ENCODE results near the gene SPARCL1. TPM values are rescaled to one million over a fixed set of nuclear protein-coding genes. Genes with fewer than 3 reads are reported as not detected.

The SPARCL1 gene
- total RNA-seq, 2 experiments from 2014 or later = not detected

- TF ChIP-seq EZH2phosphoT487 (IDR thresholded peaks at IDR 0.05; ENCODE audit: borderline replicate concordance, low read depth, low read length) (no peak), CTCF (conservative IDR thresholded peaks at IDR 0.05; ENCODE audit: low read length) (0 out of 2 replicates have a peak, but pooled peaks have one; percentile 16)
- Histone ChIP-seq H2AFZ (ENCODE audit: low read length) (no peak overlapping the region), H3K9me2 (ENCODE audit: insufficient read depth, low read length) (no peaks in the 10 kb centered on the region), H3K4me2 (ENCODE audit: low read length) (no peak overlapping the region), H3K36me3 (ENCODE audit: insufficient read depth, low read length) (no peaks in the 10 kb centered on the region), H3K4me3 (ENCODE audit: low read depth, low read length, poor library complexity, severe bottlenecking) (no peak overlapping the region), H4K20me1 (ENCODE audit: insufficient read depth, low read length) (no peaks in the 10 kb centered on the region), H3K9me3 (ENCODE audit: low read length) (no peaks in the 10 kb centered on the region), H3K79me2 (ENCODE audit: insufficient read depth, low read depth, low read length) (no peaks in the 10 kb centered on the region), H3K27ac (ENCODE audit: low read depth, low read length, poor library complexity, severe bottlenecking) (no peak overlapping the region), H3K4me1 (ENCODE audit: insufficient read depth, low read length, poor library complexity, severe bottlenecking) (no peaks in the 10 kb centered on the region)
- intact Hi-C loops (cut with micrococcal nuclease; ENCODE audit: unreplicated experiment) = no loop called here
- ChIA-PET POLR2A (no interaction called here), CTCF (ENCODE audit: unreplicated experiment) (no interaction called here)
- no TSS peak for BruUV-seq (replicated peaks)
- no peak for DNase-seq (ENCODE audit: low spot score)
Measured at GRCh38 chr4:87543835-87544461, 14.8 kb upstream of the SPARCL1 start.

GRCh38 chr4:87542734-87543312 lies 13.6 kb upstream of the SPARCL1 start:
- intact Hi-C loops (cut with micrococcal nuclease; ENCODE audit: unreplicated experiment) = no loop called here
- Histone ChIP-seq H3K9me2 (ENCODE audit: insufficient read depth, low read length) (no peaks in the 10 kb centered on the region), H3K4me3 (ENCODE audit: low read depth, low read length, poor library complexity, severe bottlenecking) (no peak overlapping the region), H3K36me3 (ENCODE audit: insufficient read depth, low read length) (no peaks in the 10 kb centered on the region), H3K9me3 (ENCODE audit: low read length) (no peaks in the 10 kb centered on the region), H3K27ac (ENCODE audit: low read depth, low read length, poor library complexity, severe bottlenecking) (no peak overlapping the region), H3K79me2 (ENCODE audit: insufficient read depth, low read depth, low read length) (no peaks in the 10 kb centered on the region), H3K4me2 (ENCODE audit: low read length) (no peak overlapping the region), H4K20me1 (ENCODE audit: insufficient read depth, low read length) (no peaks in the 10 kb centered on the region), H3K4me1 (ENCODE audit: insufficient read depth, low read length, poor library complexity, severe bottlenecking) (no peaks in the 10 kb centered on the region), H2AFZ (ENCODE audit: low read length) (no peak overlapping the region)
- TF ChIP-seq CTCF (conservative IDR thresholded peaks at IDR 0.05; ENCODE audit: low read length) (no peak), EZH2phosphoT487 (IDR thresholded peaks at IDR 0.05; ENCODE audit: borderline replicate concordance, low read depth, low read length) (no peak)
- no peak for DNase-seq (ENCODE audit: low spot score)
- BruUV-seq (replicated peaks) = no TSS peak
- CTCF ChIA-PET (ENCODE audit: unreplicated experiment) = no interaction called here
- POLR2A ChIA-PET = no interaction called here

GRCh38 chr4:87541956-87542709 lies 13.0 kb upstream of the SPARCL1 start:
- Histone ChIP-seq H3K9me3 (ENCODE audit: low read length) (no peaks in the 10 kb centered on the region), H3K36me3 (ENCODE audit: insufficient read depth, low read length) (no peaks in the 10 kb centered on the region), H3K4me1 (ENCODE audit: insufficient read depth, low read length, poor library complexity, severe bottlenecking) (no peaks in the 10 kb centered on the region), H3K4me2 (ENCODE audit: low read length) (no peak overlapping the region), H3K9me2 (ENCODE audit: insufficient read depth, low read length) (no peaks in the 10 kb centered on the region), H4K20me1 (ENCODE audit: insufficient read depth, low read length) (no peaks in the 10 kb centered on the region), H3K27ac (ENCODE audit: low read depth, low read length, poor library complexity, severe bottlenecking) (no peak overlapping the region), H2AFZ (ENCODE audit: low read length) (no peak overlapping the region), H3K79me2 (ENCODE audit: insufficient read depth, low read depth, low read length) (no peaks in the 10 kb centered on the region), H3K4me3 (ENCODE audit: low read depth, low read length, poor library complexity, severe bottlenecking) (no peak overlapping the region)
- ChIA-PET POLR2A (no interaction called here), CTCF (ENCODE audit: unreplicated experiment) (no interaction called here)
- no TSS peak for BruUV-seq (replicated peaks)
- no peak for DNase-seq (ENCODE audit: low spot score)
- TF ChIP-seq CTCF (conservative IDR thresholded peaks at IDR 0.05; ENCODE audit: low read length) (no peak), EZH2phosphoT487 (IDR thresholded peaks at IDR 0.05; ENCODE audit: borderline replicate concordance, low read depth, low read length) (no peak)
- intact Hi-C loops (cut with micrococcal nuclease; ENCODE audit: unreplicated experiment) = no loop called here

Data from OCI-LY7 (cell line).